Kidney tubule cell (primary cell): ENCODE results near the gene AGR3.
"Not testable (repeated sequence)": the region's sequence is repeated elsewhere in the genome, so short reads cannot be mapped to it uniquely, and the experiment has no call there.

Source experiments
- DNase-seq: peaks from one replicate; pipeline ENCODE4 v3.0.0-alpha.2; 2018; ENCODE audit warnings: low spot score

AGR3 gene

GRCh38 chr7:16891338-16891737 is 9.6 kb upstream of the AGR3 start:
- DNase-seq, result peak; percentile 68

GRCh38 chr7:16889851-16890415 is 8.2 kb upstream of the AGR3 start:
- peak; percentile 65 for DNase-seq

- no peak for DNase-seq
Measured at GRCh38 chr7:16889305-16889704, 7.5 kb upstream of the AGR3 start.

GRCh38 chr7:16883918-16884317 is 2.1 kb upstream of the AGR3 start:
- no peak for DNase-seq

- DNase-seq, result no peak
Measured at GRCh38 chr7:16880554-16880953, 1.2 kb downstream of the AGR3 start.

GRCh38 chr7:16879181-16879580 is 2.6 kb downstream of the AGR3 start:
- no peak for DNase-seq

- no peak for DNase-seq
Measured at GRCh38 chr7:16875861-16876260, 5.9 kb downstream of the AGR3 start.

- no peak for DNase-seq
Measured at GRCh38 chr7:16874066-16874465, 7.7 kb downstream of the AGR3 start.

GRCh38 chr7:16867328-16867727 is 14.5 kb downstream of the AGR3 start:
- DNase-seq, result no peak

GRCh38 chr7:16853189-16853588 is 28.6 kb downstream of the AGR3 start:
- not testable (repeated sequence) for DNase-seq

- DNase-seq, result no peak
Measured at GRCh38 chr7:16851829-16852228, 30.0 kb downstream of the AGR3 start.

- no peak for DNase-seq
Measured at GRCh38 chr7:16850614-16851466, 30.9 kb downstream of the AGR3 start.

- no peak for DNase-seq
Measured at GRCh38 chr7:16849296-16850148, 32.3 kb downstream of the AGR3 start.

GRCh38 chr7:16847381-16847860 is 34.4 kb downstream of the AGR3 start:
- peak; percentile 52 for DNase-seq

GRCh38 chr7:16846601-16847165 is 35.1 kb downstream of the AGR3 start:
- no peak for DNase-seq

- DNase-seq, result no peak
Measured at GRCh38 chr7:16845746-16846145, 36.0 kb downstream of the AGR3 start.

- DNase-seq, result peak; percentile 26
Measured at GRCh38 chr7:16841681-16842080, 40.1 kb downstream of the AGR3 start.

- DNase-seq, result no peak
Measured at GRCh38 chr7:16840094-16840493, 41.7 kb downstream of the AGR3 start.

- no peak for DNase-seq
Measured at GRCh38 chr7:16839646-16840045, 42.1 kb downstream of the AGR3 start.

- DNase-seq, result no peak
Measured at GRCh38 chr7:16838891-16839290, 42.9 kb downstream of the AGR3 start.

- DNase-seq, result no peak
Measured at GRCh38 chr7:16838386-16838785, 43.4 kb downstream of the AGR3 start.

- DNase-seq, result no peak
Measured at GRCh38 chr7:16836481-16836880, 45.3 kb downstream of the AGR3 start.
